Measurements from ENCODE around the gene PCSK7.
"Not testable (repeated sequence)": the region's sequence is repeated elsewhere in the genome, so short reads cannot be mapped to it uniquely, and the experiment has no call there.

Gene PCSK7

GRCh38 chr11:117264624-117265323 lies 32.9 kb upstream of the PCSK7 start:
- not testable (repeated sequence) for H3K27me3 ChIP-seq (ENCODE audit: control insufficient read depth, insufficient read depth, low read length, poor library complexity, severe bottlenecking); H3K9me3 ChIP-seq (ENCODE audit: control insufficient read depth, low read length); H3K36me3 ChIP-seq (ENCODE audit: control insufficient read depth, insufficient read depth, low read length); H3K4me3 ChIP-seq (ENCODE audit: insufficient read depth, low read depth, low read length); H3K27ac ChIP-seq (ENCODE audit: insufficient read depth, low read depth, low read length, poor library complexity, severe bottlenecking); H3K4me1 ChIP-seq (ENCODE audit: control insufficient read depth, insufficient read depth, low read length)
- WGBS, 2 experiments = 92 to 95% methylated on average over 6 to 7 of the region's 7 CpGs

GRCh38 chr11:117259417-117259816 lies 27.5 kb upstream of the PCSK7 start:
- H3K27me3 ChIP-seq (ENCODE audit: control insufficient read depth, insufficient read depth, low read length, poor library complexity, severe bottlenecking) = no peaks in the 10 kb centered on the region
- H3K4me1 ChIP-seq (ENCODE audit: control insufficient read depth, insufficient read depth, low read length) = no peaks in the 10 kb centered on the region
- no peak overlapping the region for H3K4me3 ChIP-seq (ENCODE audit: insufficient read depth, low read depth, low read length)
- H3K9me3 ChIP-seq (ENCODE audit: control insufficient read depth, low read length) = no peaks in the 10 kb centered on the region
- no peaks in the 10 kb centered on the region for H3K36me3 ChIP-seq (ENCODE audit: control insufficient read depth, insufficient read depth, low read length)
- H3K27ac ChIP-seq (ENCODE audit: insufficient read depth, low read depth, low read length, poor library complexity, severe bottlenecking) = no peak overlapping the region
- WGBS, 2 experiments = 90 to 100% methylated on average over 1 of the region's 1 CpG

- WGBS, 2 experiments = 83% methylated on average over 1 of the region's 2 CpGs; no CpG with 5 or more reads in 1 of the 2 experiments
- Histone ChIP-seq H3K9me3 (ENCODE audit: control insufficient read depth, low read length) (no peaks in the 10 kb centered on the region), H3K27me3 (ENCODE audit: control insufficient read depth, insufficient read depth, low read length, poor library complexity, severe bottlenecking) (no peaks in the 10 kb centered on the region), H3K4me1 (ENCODE audit: control insufficient read depth, insufficient read depth, low read length) (no peaks in the 10 kb centered on the region), H3K36me3 (ENCODE audit: control insufficient read depth, insufficient read depth, low read length) (no peaks in the 10 kb centered on the region), H3K4me3 (ENCODE audit: insufficient read depth, low read depth, low read length) (no peak overlapping the region), H3K27ac (ENCODE audit: insufficient read depth, low read depth, low read length, poor library complexity, severe bottlenecking) (no peak overlapping the region)
Observed at GRCh38 chr11:117258576-117258975, 26.7 kb upstream of the PCSK7 start.

GRCh38 chr11:117256573-117256972 lies 24.7 kb upstream of the PCSK7 start:
- WGBS, 2 experiments = 93 to 97% methylated on average over 1 of the region's 2 CpGs
- H3K27ac ChIP-seq (ENCODE audit: insufficient read depth, low read depth, low read length, poor library complexity, severe bottlenecking) = no peak overlapping the region

DNA sequence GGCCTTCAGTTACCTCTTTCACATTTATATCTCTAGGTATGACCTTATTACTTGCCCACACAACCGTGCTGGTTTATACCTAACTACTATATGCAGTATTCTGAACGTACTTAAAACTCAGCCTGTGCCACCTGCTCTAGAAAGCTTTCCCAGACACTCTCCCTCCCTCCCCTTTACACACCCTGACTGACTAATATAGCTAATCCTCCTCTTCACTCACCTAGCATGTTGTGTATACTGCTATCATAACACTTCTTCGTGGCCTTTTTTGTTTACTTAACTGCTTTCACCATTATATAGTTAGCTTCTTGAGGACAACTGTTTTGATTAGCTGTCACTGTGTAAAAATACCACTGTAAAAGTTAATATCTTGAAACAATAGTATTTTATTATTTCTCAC lies 24.1 kb upstream of the PCSK7 start:
- WGBS, 2 experiments = 90 to 96% methylated on average over 3 of the region's 3 CpGs
- Histone ChIP-seq H3K27ac (ENCODE audit: insufficient read depth, low read depth, low read length, poor library complexity, severe bottlenecking) (no peak overlapping the region), H3K9me3 (ENCODE audit: control insufficient read depth, low read length) (no peaks in the 10 kb centered on the region), H3K36me3 (ENCODE audit: control insufficient read depth, insufficient read depth, low read length) (no peaks in the 10 kb centered on the region), H3K4me3 (ENCODE audit: insufficient read depth, low read depth, low read length) (no peak overlapping the region), H3K27me3 (ENCODE audit: control insufficient read depth, insufficient read depth, low read length, poor library complexity, severe bottlenecking) (no peaks in the 10 kb centered on the region), H3K4me1 (ENCODE audit: control insufficient read depth, insufficient read depth, low read length) (no peaks in the 10 kb centered on the region)

More at GRCh38 chr11:117256573-117256972, 24.7 kb upstream of the PCSK7 start:
- no peaks in the 10 kb centered on the region for H3K36me3 ChIP-seq (ENCODE audit: control insufficient read depth, insufficient read depth, low read length)
- no peaks in the 10 kb centered on the region for H3K27me3 ChIP-seq (ENCODE audit: control insufficient read depth, insufficient read depth, low read length, poor library complexity, severe bottlenecking)
- H3K4me1 ChIP-seq (ENCODE audit: control insufficient read depth, insufficient read depth, low read length) = no peaks in the 10 kb centered on the region
- no peaks in the 10 kb centered on the region for H3K9me3 ChIP-seq (ENCODE audit: control insufficient read depth, low read length)
- H3K4me3 ChIP-seq (ENCODE audit: insufficient read depth, low read depth, low read length) = no peak overlapping the region

- no peak overlapping the region for H3K4me3 ChIP-seq (ENCODE audit: insufficient read depth, low read depth, low read length)
- H3K27me3 ChIP-seq (ENCODE audit: control insufficient read depth, insufficient read depth, low read length, poor library complexity, severe bottlenecking) = no peaks in the 10 kb centered on the region
- no peaks in the 10 kb centered on the region for H3K4me1 ChIP-seq (ENCODE audit: control insufficient read depth, insufficient read depth, low read length)
- no peak overlapping the region for H3K27ac ChIP-seq (ENCODE audit: insufficient read depth, low read depth, low read length, poor library complexity, severe bottlenecking)
- H3K9me3 ChIP-seq (ENCODE audit: control insufficient read depth, low read length) = no peaks in the 10 kb centered on the region
- WGBS, 2 experiments = 86 to 90% methylated on average over 4 to 5 of the region's 10 CpGs
- peaks cover 22% of the 10 kb centered on the region for H3K36me3 ChIP-seq (ENCODE audit: control insufficient read depth, insufficient read depth, low read length)
Observed at GRCh38 chr11:117251506-117251905, 19.6 kb upstream of the PCSK7 start.

GRCh38 chr11:117249571-117249970 lies 17.7 kb upstream of the PCSK7 start:
- no peaks in the 10 kb centered on the region for H3K27me3 ChIP-seq (ENCODE audit: control insufficient read depth, insufficient read depth, low read length, poor library complexity, severe bottlenecking)
- no peak overlapping the region for H3K4me3 ChIP-seq (ENCODE audit: insufficient read depth, low read depth, low read length)
- WGBS, 2 experiments = 94 to 99% methylated on average over 3 to 4 of the region's 4 CpGs
- H3K27ac ChIP-seq (ENCODE audit: insufficient read depth, low read depth, low read length, poor library complexity, severe bottlenecking) = no peak overlapping the region
- H3K4me1 ChIP-seq (ENCODE audit: control insufficient read depth, insufficient read depth, low read length) = no peaks in the 10 kb centered on the region
- H3K36me3 ChIP-seq (ENCODE audit: control insufficient read depth, insufficient read depth, low read length) = peaks cover 29% of the 10 kb centered on the region
- no peaks in the 10 kb centered on the region for H3K9me3 ChIP-seq (ENCODE audit: control insufficient read depth, low read length)

DNA sequence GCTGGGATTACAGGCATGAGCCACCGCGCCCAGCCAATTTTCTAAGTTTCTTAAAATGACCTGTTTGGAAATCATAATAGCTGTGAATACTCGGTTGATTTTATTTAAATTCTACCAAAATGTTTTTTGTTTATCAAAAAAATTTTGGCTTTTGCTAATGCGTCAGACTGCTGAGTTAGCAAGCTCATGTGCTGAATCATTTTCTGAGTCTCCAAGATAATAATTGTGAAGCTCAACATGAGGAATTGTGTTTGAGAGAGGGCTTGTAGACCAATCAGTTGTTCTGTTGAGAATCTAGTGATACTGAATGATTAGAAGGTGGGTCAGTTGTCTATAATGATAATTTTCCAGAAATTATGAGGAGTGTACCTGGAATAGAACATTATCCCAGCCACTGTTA lies 16.5 kb upstream of the PCSK7 start:
- H3K9me3 ChIP-seq (ENCODE audit: control insufficient read depth, low read length) = no peaks in the 10 kb centered on the region
- H3K4me3 ChIP-seq (ENCODE audit: insufficient read depth, low read depth, low read length) = no peak overlapping the region
- H3K36me3 ChIP-seq (ENCODE audit: control insufficient read depth, insufficient read depth, low read length) = peaks cover 33% of the 10 kb centered on the region
- no peaks in the 10 kb centered on the region for H3K27me3 ChIP-seq (ENCODE audit: control insufficient read depth, insufficient read depth, low read length, poor library complexity, severe bottlenecking)
- H3K27ac ChIP-seq (ENCODE audit: insufficient read depth, low read depth, low read length, poor library complexity, severe bottlenecking) = no peak overlapping the region
- no peaks in the 10 kb centered on the region for H3K4me1 ChIP-seq (ENCODE audit: control insufficient read depth, insufficient read depth, low read length)
- 92 to 95% methylated on average over 4 of the region's 4 CpGs for WGBS, 2 experiments

DNA sequence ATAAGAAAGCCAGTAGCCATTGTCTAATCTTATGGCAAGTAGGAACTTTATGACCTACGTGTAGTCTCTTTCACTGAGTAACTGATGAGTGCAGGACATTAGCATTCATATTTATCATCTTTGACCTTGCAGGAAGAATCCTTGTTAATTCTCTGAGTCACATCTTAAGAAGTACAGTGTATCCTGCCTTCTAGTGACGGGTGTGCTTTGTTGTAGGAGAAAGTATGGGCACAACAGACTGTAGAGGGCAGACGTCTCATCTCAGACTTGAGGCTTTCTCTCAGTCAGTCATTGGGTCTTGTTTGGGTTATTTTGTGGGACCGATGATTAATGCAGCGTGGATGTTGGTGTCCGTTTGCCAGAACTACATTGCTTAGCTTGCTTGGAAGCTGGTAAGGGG lies 7.4 kb upstream of the PCSK7 start:
- Histone ChIP-seq H3K36me3 (ENCODE audit: control insufficient read depth, insufficient read depth, low read length) (peaks cover 16% of the 10 kb centered on the region), H3K4me1 (ENCODE audit: control insufficient read depth, insufficient read depth, low read length) (no peaks in the 10 kb centered on the region)

GRCh38 chr11:117238221-117238620 lies 6.3 kb upstream of the PCSK7 start:
- WGBS, 2 experiments = 92 to 96% methylated on average over 5 of the region's 5 CpGs
- peaks cover 4% of the 10 kb centered on the region for H3K4me1 ChIP-seq (ENCODE audit: control insufficient read depth, insufficient read depth, low read length)
- H3K27ac ChIP-seq (ENCODE audit: insufficient read depth, low read depth, low read length, poor library complexity, severe bottlenecking) = no peak overlapping the region
- no peaks in the 10 kb centered on the region for H3K27me3 ChIP-seq (ENCODE audit: control insufficient read depth, insufficient read depth, low read length, poor library complexity, severe bottlenecking)
- H3K4me3 ChIP-seq (ENCODE audit: insufficient read depth, low read depth, low read length) = no peak overlapping the region
- H3K36me3 ChIP-seq (ENCODE audit: control insufficient read depth, insufficient read depth, low read length) = peaks cover 13% of the 10 kb centered on the region
- no peaks in the 10 kb centered on the region for H3K9me3 ChIP-seq (ENCODE audit: control insufficient read depth, low read length)

More for the DNA sequence above, 7.4 kb upstream of the PCSK7 start:
- no peak overlapping the region for H3K4me3 ChIP-seq (ENCODE audit: insufficient read depth, low read depth, low read length)
- no peak overlapping the region for H3K27ac ChIP-seq (ENCODE audit: insufficient read depth, low read depth, low read length, poor library complexity, severe bottlenecking)
- H3K9me3 ChIP-seq (ENCODE audit: control insufficient read depth, low read length) = no peaks in the 10 kb centered on the region
- 89 to 93% methylated on average over 6 of the region's 6 CpGs for WGBS, 2 experiments
- H3K27me3 ChIP-seq (ENCODE audit: control insufficient read depth, insufficient read depth, low read length, poor library complexity, severe bottlenecking) = no peaks in the 10 kb centered on the region

Data from ectodermal cell (in vitro differentiated cells).